IMR-90 (cell line): ENCODE results near the gene SORCS1.

Source experiments
- BHLHE40 ChIP-seq: fragments of 150-350 bp; IDR thresholded peaks from 2 replicates; pipeline ENCODE4 v1.6.1; 2016; ENCODE audit warnings: mild to moderate bottlenecking, low read depth, low read length
- CEBPB ChIP-seq: IDR thresholded peaks from 2 replicates; pipeline ENCODE4 v1.6.1; 2012; ENCODE audit warnings: low read depth, low read length, improper control_type of control experiment
- CTCF ChIP-seq: conservative IDR thresholded peaks from 2 replicates; pipeline ENCODE4 v1.5.1; 2012; ENCODE audit warnings: mild to moderate bottlenecking, low read depth, low read length, improper control_type of control experiment
- FOS ChIP-seq: fragments of 150-350 bp; IDR thresholded peaks from 2 replicates; pipeline ENCODE4 v1.6.1; 2016; ENCODE audit warnings: low read depth, low read length
- MAFK ChIP-seq: IDR thresholded peaks from 2 replicates; pipeline ENCODE4 v1.6.1; 2012; ENCODE audit warnings: low read depth, low read length, improper control_type of control experiment
- NFE2L2 ChIP-seq: fragments of 150-350 bp; IDR thresholded peaks from 2 replicates; pipeline ENCODE4 v1.6.1; 2016; ENCODE audit warnings: low read depth, mild to moderate bottlenecking, low read length
- RFX5 ChIP-seq: IDR thresholded peaks from 2 replicates; pipeline ENCODE4 v1.8.0; 2012; ENCODE audit warnings: low read depth, mild to moderate bottlenecking, low read length, moderate library complexity
- SMC3 ChIP-seq: fragments of 150-350 bp; IDR thresholded peaks from 2 replicates; pipeline ENCODE4 v1.6.1; 2016; ENCODE audit warnings: low read depth, mild to moderate bottlenecking, antibody characterized with exemption, low read length, moderate library complexity

- no peak for TF ChIP-seq CTCF
- no peak for TF ChIP-seq RFX5
- TF ChIP-seq NFE2L2 = no peak
- no peak for TF ChIP-seq CEBPB
- TF ChIP-seq FOS = no peak
- no peak for TF ChIP-seq SMC3
- no peak for TF ChIP-seq BHLHE40
- no peak for TF ChIP-seq MAFK
Observed at GRCh38 chr10:106859892-106860652, 304.4 kb downstream of the SORCS1 start.
